ENCODE measurements around the gene WIPF2.

The WIPF2 gene

GRCh38 chr17:40283662-40284061 is 64.6 kb downstream of the WIPF2 start:
- TF ChIP-seq, protein P1, sequence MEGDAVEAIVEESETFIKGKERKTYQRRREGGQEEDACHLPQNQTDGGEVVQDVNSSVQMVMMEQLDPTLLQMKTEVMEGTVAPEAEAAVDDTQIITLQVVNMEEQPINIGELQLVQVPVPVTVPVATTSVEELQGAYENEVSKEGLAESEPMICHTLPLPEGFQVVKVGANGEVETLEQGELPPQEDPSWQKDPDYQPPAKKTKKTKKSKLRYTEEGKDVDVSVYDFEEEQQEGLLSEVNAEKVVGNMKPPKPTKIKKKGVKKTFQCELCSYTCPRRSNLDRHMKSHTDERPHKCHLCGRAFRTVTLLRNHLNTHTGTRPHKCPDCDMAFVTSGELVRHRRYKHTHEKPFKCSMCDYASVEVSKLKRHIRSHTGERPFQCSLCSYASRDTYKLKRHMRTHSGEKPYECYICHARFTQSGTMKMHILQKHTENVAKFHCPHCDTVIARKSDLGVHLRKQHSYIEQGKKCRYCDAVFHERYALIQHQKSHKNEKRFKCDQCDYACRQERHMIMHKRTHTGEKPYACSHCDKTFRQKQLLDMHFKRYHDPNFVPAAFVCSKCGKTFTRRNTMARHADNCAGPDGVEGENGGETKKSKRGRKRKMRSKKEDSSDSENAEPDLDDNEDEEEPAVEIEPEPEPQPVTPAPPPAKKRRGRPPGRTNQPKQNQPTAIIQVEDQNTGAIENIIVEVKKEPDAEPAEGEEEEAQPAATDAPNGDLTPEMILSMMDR (conservative IDR thresholded peaks at IDR 0.05) = no peak
- H3K27ac ChIP-seq = peak overlapping the region; percentile 93

- H3K27ac ChIP-seq = peak overlapping the region; percentile 93
- TF ChIP-seq, protein P1 (conservative IDR thresholded peaks at IDR 0.05) = peak; percentile 55
Observed at GRCh38 chr17:40284085-40284713, 65.1 kb downstream of the WIPF2 start.

DNA sequence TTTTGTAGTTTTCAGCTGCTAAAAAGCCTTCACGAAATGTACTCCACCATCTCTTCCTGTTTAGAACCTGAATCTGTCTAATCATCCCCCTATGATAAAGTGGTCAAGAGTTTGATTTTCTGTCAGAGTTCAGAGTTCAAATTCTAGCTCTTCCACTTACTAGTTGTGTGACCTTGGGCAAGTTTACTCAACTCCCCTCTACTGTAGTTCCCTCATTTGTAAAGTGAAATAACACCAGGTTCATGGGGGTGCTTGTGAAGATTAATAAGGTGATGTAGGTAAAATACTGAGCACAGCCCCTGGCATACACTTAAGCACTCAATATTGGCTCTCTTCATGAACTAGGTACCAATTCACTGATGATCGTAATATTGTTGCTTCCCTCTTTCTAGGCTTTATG is 67.4 kb downstream of the WIPF2 start:
- TF ChIP-seq, protein P1 (conservative IDR thresholded peaks at IDR 0.05) = no peak
- H3K27ac ChIP-seq = no peak overlapping the region; the same call in 1 of the 2 replicates

GRCh38 chr17:40287159-40287493 is 68.0 kb downstream of the WIPF2 start:
- TF ChIP-seq, protein P1 (conservative IDR thresholded peaks at IDR 0.05) = no peak
- peak overlapping the region; percentile 78 for H3K27ac ChIP-seq

DNA sequence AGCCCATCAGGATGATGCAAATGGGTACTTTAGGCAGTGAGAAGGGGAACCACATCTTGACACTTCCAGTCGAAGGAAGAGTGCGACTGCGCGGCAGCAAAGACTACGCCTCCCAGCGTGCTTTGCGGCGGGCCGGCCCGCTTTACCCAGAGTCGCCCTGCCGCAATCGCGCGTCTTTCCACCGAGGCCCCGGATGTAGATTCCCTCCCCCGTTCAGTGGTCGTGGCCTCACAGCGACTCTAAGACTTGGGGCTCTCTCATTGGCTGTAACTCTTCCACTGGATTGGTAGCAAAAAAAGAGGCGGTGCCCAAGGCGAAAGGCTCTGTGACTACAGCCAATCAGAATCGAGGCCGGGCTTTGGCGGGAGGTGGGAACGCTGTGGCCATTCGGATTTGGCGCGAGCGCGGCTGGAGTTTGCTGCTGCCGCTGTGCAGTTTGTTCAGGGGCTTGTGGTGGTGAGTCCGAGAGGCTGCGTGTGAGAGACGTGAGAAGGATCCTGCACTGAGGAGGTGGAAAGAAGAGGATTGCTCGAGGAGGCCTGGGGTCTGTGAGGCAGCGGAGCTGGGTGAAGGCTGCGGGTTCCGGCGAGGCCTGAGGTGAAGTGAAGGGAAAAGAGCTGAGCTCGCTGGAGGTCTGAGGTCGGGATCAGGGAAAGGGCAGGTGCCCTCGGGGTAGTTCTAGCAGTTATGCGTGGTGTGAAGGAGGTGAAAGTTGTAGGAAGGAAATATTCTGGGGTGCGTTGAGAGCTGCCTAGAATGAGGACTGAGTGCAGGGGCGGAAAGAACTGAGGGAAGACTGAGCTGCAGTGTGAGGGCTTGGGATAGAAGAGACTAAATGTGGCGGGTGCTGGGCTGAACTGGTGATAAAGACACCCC is 68.6 kb downstream of the WIPF2 start, which contains the start of gene CDC6:
Gene CDC6, plus strand, starts transcription at position 386 of the 876 bp plus-strand sequence. CDS start 1,542 bp downstream, outside the sequence.
- TF ChIP-seq, protein P1 (conservative IDR thresholded peaks at IDR 0.05) = no peak
- H3K27ac ChIP-seq = peak within 1 kb of the TSS; percentile 78

- TF ChIP-seq, protein P1 (conservative IDR thresholded peaks at IDR 0.05) = peak; percentile 86
- peak overlapping the region; percentile 44; the same call in 1 of the 2 replicates for H3K27ac ChIP-seq
Observed at GRCh38 chr17:40290629-40291280, 71.7 kb downstream of the WIPF2 start.

GRCh38 chr17:40291281-40291664 is 72.2 kb downstream of the WIPF2 start:
- H3K27ac ChIP-seq = no peak overlapping the region

More at GRCh38 chr17:40291281-40291664, 72.2 kb downstream of the WIPF2 start:
- TF ChIP-seq, protein P1 (conservative IDR thresholded peaks at IDR 0.05) = no peak

All from VCaP (cell line).